HG02678 (cell line): Measurements from ENCODE around the gene NSUN7.
A peak's percentile ranks its signal among the peaks of the same experiment; 100 is the strongest.

Source experiments
- ATAC-seq: cut with Tn5 transposase; IDR thresholded peaks from one replicate; pipeline ENCODE4 v1.9.1; 2021; ENCODE audit warnings: mild to moderate bottlenecking, moderate library complexity; ENCODE audit not compliant: unreplicated experiment

NSUN7 gene

GRCh38 chr4:40734497-40734896, 15.3 kb upstream of the NSUN7 start:
- no peak for ATAC-seq

- ATAC-seq, result no peak
Observed at GRCh38 chr4:40736910-40737309, 12.8 kb upstream of the NSUN7 start.

- no peak for ATAC-seq
Observed at GRCh38 chr4:40737879-40738278, 11.9 kb upstream of the NSUN7 start.

- no peak for ATAC-seq
Observed at GRCh38 chr4:40739347-40739746, 10.4 kb upstream of the NSUN7 start.

GRCh38 chr4:40744218-40744617, 5.5 kb upstream of the NSUN7 start:
- no peak for ATAC-seq

GRCh38 chr4:40745285-40745984, 4.3 kb upstream of the NSUN7 start:
- ATAC-seq, result no peak

- no peak for ATAC-seq
Observed at GRCh38 chr4:40747207-40747835, 2.4 kb upstream of the NSUN7 start.

- peak; percentile 11 for ATAC-seq
Observed at GRCh38 chr4:40750461-40751258, 905 bp downstream of the NSUN7 start.

GRCh38 chr4:40755616-40756015, 5.9 kb downstream of the NSUN7 start:
- no peak for ATAC-seq

- ATAC-seq, result peak; percentile 100
Observed at GRCh38 chr4:40763228-40763716, 13.5 kb downstream of the NSUN7 start.

- no peak for ATAC-seq
Observed at GRCh38 chr4:40769266-40769665, 19.5 kb downstream of the NSUN7 start.

GRCh38 chr4:40778090-40778489, 28.3 kb downstream of the NSUN7 start:
- no peak for ATAC-seq

- no peak for ATAC-seq
Observed at GRCh38 chr4:40782876-40783275, 33.1 kb downstream of the NSUN7 start.

- ATAC-seq, result no peak
Observed at GRCh38 chr4:40785727-40786126, 36.0 kb downstream of the NSUN7 start.

- no peak for ATAC-seq
Observed at GRCh38 chr4:40788331-40788730, 38.6 kb downstream of the NSUN7 start.

- no peak for ATAC-seq
Observed at GRCh38 chr4:40789031-40789430, 39.3 kb downstream of the NSUN7 start.

- ATAC-seq, result no peak
Observed at GRCh38 chr4:40789771-40790170, 40.0 kb downstream of the NSUN7 start.

- ATAC-seq, result peak; percentile 72
Observed at GRCh38 chr4:40800064-40800463, 50.3 kb downstream of the NSUN7 start.

- no peak for ATAC-seq
Observed at GRCh38 chr4:40804598-40804997, 54.8 kb downstream of the NSUN7 start.

GRCh38 chr4:40808926-40809457, 59.2 kb downstream of the NSUN7 start:
- no peak for ATAC-seq

- ATAC-seq, result no peak
Observed at GRCh38 chr4:40811956-40812355, 62.2 kb downstream of the NSUN7 start.
